GM21786 (cell line): ENCODE measurements around the gene CFAP119.

Experiments
- ATAC-seq: cut with Tn5 transposase; IDR thresholded peaks from one replicate; pipeline ENCODE4 v1.9.1; 2021; ENCODE audit not compliant: unreplicated experiment

CFAP119 gene

GRCh38 chr16:30741461-30741914 is 20.4 kb downstream of the CFAP119 start:
- no peak for ATAC-seq

- ATAC-seq = no peak
These were observed 21.3 kb downstream of the CFAP119 start for GRCh38 chr16:30740364-30741251.

- no peak for ATAC-seq
These were observed 22.6 kb downstream of the CFAP119 start for GRCh38 chr16:30738984-30739951.

GRCh38 chr16:30737794-30738648 is 23.8 kb downstream of the CFAP119 start:
- no peak for ATAC-seq

- ATAC-seq = no peak
These were observed 24.7 kb downstream of the CFAP119 start for GRCh38 chr16:30736995-30737793.

GRCh38 chr16:30731411-30731810 is 30.5 kb downstream of the CFAP119 start:
- no peak for ATAC-seq

- no peak for ATAC-seq
These were observed 32.8 kb downstream of the CFAP119 start for GRCh38 chr16:30728899-30729672.

- ATAC-seq = no peak
These were observed 33.5 kb downstream of the CFAP119 start for GRCh38 chr16:30728321-30728720.

GRCh38 chr16:30725418-30725792 is 36.5 kb downstream of the CFAP119 start:
- ATAC-seq = no peak

- no peak for ATAC-seq
These were observed 37.0 kb downstream of the CFAP119 start for GRCh38 chr16:30724641-30725417.

GRCh38 chr16:30723725-30724355 is 38.0 kb downstream of the CFAP119 start:
- no peak for ATAC-seq

GRCh38 chr16:30722916-30723315 is 38.9 kb downstream of the CFAP119 start:
- ATAC-seq = no peak

GRCh38 chr16:30722443-30722842 is 39.4 kb downstream of the CFAP119 start:
- no peak for ATAC-seq

- ATAC-seq = no peak
These were observed 40.3 kb downstream of the CFAP119 start for GRCh38 chr16:30721606-30722005.

- ATAC-seq = no peak
These were observed 40.7 kb downstream of the CFAP119 start for GRCh38 chr16:30721167-30721566.

- ATAC-seq = no peak
These were observed 41.2 kb downstream of the CFAP119 start for GRCh38 chr16:30720694-30721093.

- ATAC-seq = no peak
These were observed 41.8 kb downstream of the CFAP119 start for GRCh38 chr16:30720086-30720485.
